ENCODE measurements around the gene PIPOX. TPM values are rescaled to one million over a fixed set of nuclear protein-coding genes. Genes with fewer than 3 reads are reported as not detected.

PIPOX gene
- total and polyA plus RNA-seq, 2 donors (not counting 3 experiments of a cell fraction or from before 2014, with no cell fraction given) = 0.62 to 2.5 TPM

GRCh38 chr17:29041571-29041970 is 1.4 kb upstream of the PIPOX start:
- Histone ChIP-seq H3K4me3 (replicated peaks in 1 of 3; ENCODE audit: insufficient read depth in 1 of 3, low read depth in 1 of 3, low read length in 3 of 3) (no peak overlapping the region), H3K27me3 (ENCODE audit: control insufficient read depth in 2 of 2, insufficient read depth in 2 of 2, low read length in 2 of 2) (peaks cover 22 to 24% of the 10 kb centered on the region in 2 experiments), H4K20me1 (replicated peaks; ENCODE audit: control insufficient read depth, extremely low read depth, insufficient read depth, low read length) (no peaks in the 10 kb centered on the region), H3K4me2 (ENCODE audit: insufficient read depth, low read length) (no peak overlapping the region), H3K9me1 (replicated peaks; ENCODE audit: control insufficient read depth, extremely low read depth, insufficient read depth, low read length) (no peaks in the 10 kb centered on the region), H3K79me2 (ENCODE audit: control insufficient read depth, insufficient read depth, low read length) (no peaks in the 10 kb centered on the region), H3K27ac (ENCODE audit: insufficient read depth, low read depth, low read length) (no peak overlapping the region), H3K9ac (replicated peaks; ENCODE audit: extremely low read depth, insufficient read depth, low read length) (no peak overlapping the region), H3K36me3 (ENCODE audit: control insufficient read depth in 2 of 2, extremely low read depth in 1 of 2, insufficient read depth in 2 of 2, low read length in 2 of 2) (no peaks in the 10 kb centered on the region), H3K9me3 (replicated peaks; ENCODE audit: control insufficient read depth, insufficient read depth, low read length) (no peaks in the 10 kb centered on the region), H3K4me1 (ENCODE audit: control insufficient read depth, extremely low read depth, insufficient read depth, low read length) (peaks cover 7% of the 10 kb centered on the region), H2AFZ (ENCODE audit: low read depth, low read length) (no peak overlapping the region)
- ChIA-PET CTCF (interaction anchor here (0.7 kb wide), 1 partner anchor 76 kb away, joined by 3 read pairs; no protein-coding TSS in a partner anchor), POLR2A (no interaction called here)
- FAIRE-seq (no peak), DNase-seq (ENCODE audit: low read depth, low spot score) (no peak)
- intact Hi-C loops (cut with micrococcal nuclease) (no loop called here), dilution Hi-C loops (cut with MboI; ENCODE audit: extremely low pct_ligation_motif_present, low sequenced_read_pairs) (no loop called here)
- no TSS peak for BruUV-seq (replicated peaks)
- TF ChIP-seq GATA2 (IDR thresholded peaks at IDR 0.05; ENCODE audit: insufficient read depth, insufficient read length, low read depth, low read length) (no peak), POLR2AphosphoS5 (IDR thresholded peaks at IDR 0.05; ENCODE audit: insufficient read depth, low read depth, low read length) (no peak), EZH2 (IDR thresholded peaks at IDR 0.05; ENCODE audit: borderline replicate concordance, low read depth, low read length, severe bottlenecking) (no peak), FOS (IDR thresholded peaks at IDR 0.05; ENCODE audit: borderline replicate concordance, insufficient read depth, low read length) (no peak), JUN (IDR thresholded peaks at IDR 0.05; ENCODE audit: borderline replicate concordance, insufficient read depth, insufficient read length, low read depth) (no peak), MYC (IDR thresholded peaks at IDR 0.05; ENCODE audit: low read depth, low read length) (no peak), POLR2A (IDR thresholded peaks at IDR 0.05; ENCODE audit: low read depth, low read length) (no peak)
- TF ChIP-seq, protein P1, sequence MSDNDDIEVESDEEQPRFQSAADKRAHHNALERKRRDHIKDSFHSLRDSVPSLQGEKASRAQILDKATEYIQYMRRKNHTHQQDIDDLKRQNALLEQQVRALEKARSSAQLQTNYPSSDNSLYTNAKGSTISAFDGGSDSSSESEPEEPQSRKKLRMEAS (IDR thresholded peaks at IDR 0.05; ENCODE audit: insufficient read depth, insufficient read length) = no peak
